Stomach (tissue), 9 donors: ENCODE results near the gene ADCY10. TPM values are rescaled to one million over a fixed set of nuclear protein-coding genes. Genes with fewer than 3 reads are reported as not detected.

Source experiments
- DNase-seq, 2 donors: peaks; one replicate each; pipeline versions ENCODE4 v3.0.0 to v3.0.0-alpha.2; 2013 to 2019
- H3K27ac ChIP-seq, 5 donors: fragments of 200-600 bp in 4 of 5; sonication (generic) in 4 of 5; one replicate each; pipeline ENCODE4 v1.5.1; 2013 to 2019; ENCODE audit warnings: mild to moderate bottlenecking in 1 of 5, moderate library complexity in 1 of 5
- H3K27me3 ChIP-seq, 3 donors: fragments of 200-600 bp; sonication (generic); one replicate each; pipeline ENCODE4 v1.5.1; 2017 to 2019; ENCODE audit warnings: mixed run types in 1 of 3
- H3K36me3 ChIP-seq, 4 donors: fragments of 200-600 bp; sonication (generic); 1 replicate in 3 of 4; 2 replicates in 1 of 4; pipeline ENCODE4 v1.5.1; 2016 to 2019
- H3K4me1 ChIP-seq, 4 donors: fragments of 200-600 bp; sonication (generic); one replicate each; pipeline ENCODE4 v1.5.1; 2016 to 2019
- H3K4me3 ChIP-seq, 4 donors: fragments of 200-600 bp; sonication (generic) in 3 of 4; one replicate each; pipeline ENCODE4 v1.5.1; 2016 to 2019; ENCODE audit warnings: mild to moderate bottlenecking in 1 of 4
- H3K9me3 ChIP-seq, 4 donors: fragments of 200-600 bp; sonication (generic); one replicate each; pipeline ENCODE4 v1.5.1; 2016 to 2019
- CTCF ChIP-seq, 7 experiments: fragments of 450-650 bp in 4 of 7; fragments of 200-600 bp in 3 of 7; sonication (generic) in 3 of 7; IDR thresholded peaks; one replicate each; pipeline ENCODE4 v1.5.1; 2016 to 2019; ENCODE audit warnings: antibody characterized with exemption in 7 of 7, control low read depth in 2 of 7, mild to moderate bottlenecking in 1 of 7
- EP300 ChIP-seq: sonication (generic); formaldehyde crosslinking; IDR thresholded peaks from one replicate; pipeline ENCODE4 v1.6.1; 2017; ENCODE audit warnings: antibody characterized with exemption
- POLR2A ChIP-seq, 4 donors: fragments of 450-650 bp; IDR thresholded peaks; one replicate each; pipeline ENCODE4 v1.6.1; 2016; ENCODE audit warnings: antibody characterized with exemption in 4 of 4, control low read depth in 2 of 4, mild to moderate bottlenecking in 1 of 4, moderate library complexity in 1 of 4
- POLR2AphosphoS5 ChIP-seq, 3 donors: sonication (generic); formaldehyde crosslinking; IDR thresholded peaks; one replicate each; pipeline ENCODE4 v1.6.1; 2016; ENCODE audit warnings: antibody characterized with exemption in 3 of 3
- WGBS, 5 donors: extraction: QIAGEN DNeasy Blood & Tissue Kit in 3 of 5; methylation state at CpG; one replicate each; pipeline versions ENCODE4 v1.1.5 to v1.1.7; 2013 to 2018; 5-methylcytosine and 5-hydroxymethylcytosine counted together
- intact Hi-C: fragments of 100-400 bp; cut with DNase I; formaldehyde crosslinking; loops from one replicate; pipeline ENCODE4 v1.15.1; 2023; ENCODE audit warnings: low total_unique reads
- polyA plus RNA-seq, 3 donors: library from polyadenylated mRNA; stranded (reverse); fragments of 200-250 nt; gene quantifications; one replicate each; pipeline ENCODE4 v1.2.3, GENCODE V29; 2013
- total RNA-seq, 5 donors: library from RNA; depleted of rRNA; stranded (reverse); fragments of >200 nt; gene quantifications; one replicate each; pipeline versions ENCODE4 v1.1.0 to v1.2.3, GENCODE V29; 2014 to 2016
- donor health status: healthy with polysubstance abuse.
- donor health status: Bipolar disorder and iron deficiency.
- donor health status: healthy.

ADCY10 gene
- total and polyA plus RNA-seq, 8 donors = 0.60 TPM; not detected in 7

GRCh38 chr1:167829868-167830267 is 84.1 kb downstream of the ADCY10 start:
- DNase-seq = no peak
- Histone ChIP-seq H3K4me3 (no peak overlapping the region), H3K27me3 (no peaks in the 10 kb centered on the region), H3K9me3 (no peaks in the 10 kb centered on the region), H3K4me1 (no peaks in the 10 kb centered on the region), H3K36me3 (no peaks in the 10 kb centered on the region), H3K27ac (no peak overlapping the region)
- intact Hi-C loops = no loop called here
- TF ChIP-seq POLR2A (IDR thresholded peaks at IDR 0.05) = no peak
- TF ChIP-seq EP300 = no peak
- no peak for TF ChIP-seq CTCF (IDR thresholded peaks at IDR 0.05)
- no peak for TF ChIP-seq POLR2AphosphoS5 (IDR thresholded peaks at IDR 0.05)
- 38 to 59% (median 55%) methylated on average over 2 of the region's 2 CpGs for WGBS, 5 donors

- no peaks in the 10 kb centered on the region for H3K36me3 ChIP-seq
- no peak for DNase-seq
- WGBS, 5 donors = 76 to 84% (median 80%) methylated on average over 4 of the region's 4 CpGs
These were observed 87.8 kb downstream of the ADCY10 start for GRCh38 chr1:167826127-167826526.

GRCh38 chr1:167825419-167826079 is 88.4 kb downstream of the ADCY10 start:
- TF ChIP-seq POLR2A (IDR thresholded peaks at IDR 0.05) = no peak
- no peak for TF ChIP-seq EP300
- TF ChIP-seq POLR2AphosphoS5 (IDR thresholded peaks at IDR 0.05) = no peak
- TF ChIP-seq CTCF (IDR thresholded peaks at IDR 0.05) = no peak
- Histone ChIP-seq H3K36me3 (no peaks in the 10 kb centered on the region), H3K27me3 (no peaks in the 10 kb centered on the region), H3K4me1 (peaks cover 0 to 2% (median 2%) of the 10 kb centered on the region in 4 donors), H3K4me3 (no peak overlapping the region), H3K9me3 (no peaks in the 10 kb centered on the region), H3K27ac (no peak overlapping the region)
- WGBS, 5 donors = 77 to 86% (median 83%) methylated on average over 4 of the region's 4 CpGs
- no peak for DNase-seq
- intact Hi-C loops = no loop called here

More at GRCh38 chr1:167826127-167826526, 87.8 kb downstream of the ADCY10 start:
- no peak for TF ChIP-seq POLR2AphosphoS5 (IDR thresholded peaks at IDR 0.05)
- no peak for TF ChIP-seq POLR2A (IDR thresholded peaks at IDR 0.05)
- no peak for TF ChIP-seq CTCF (IDR thresholded peaks at IDR 0.05)
- no peak for TF ChIP-seq EP300
- Histone ChIP-seq H3K27ac (no peak overlapping the region), H3K27me3 (no peaks in the 10 kb centered on the region), H3K9me3 (no peaks in the 10 kb centered on the region), H3K4me3 (no peak overlapping the region), H3K4me1 (no peaks in the 10 kb centered on the region)
- intact Hi-C loops = no loop called here

GRCh38 chr1:167824163-167824794 is 89.7 kb downstream of the ADCY10 start:
- TF ChIP-seq POLR2AphosphoS5 (IDR thresholded peaks at IDR 0.05) = no peak
- TF ChIP-seq POLR2A (IDR thresholded peaks at IDR 0.05) = no peak
- TF ChIP-seq CTCF (IDR thresholded peaks at IDR 0.05) = no peak
- no peak for TF ChIP-seq EP300
- Histone ChIP-seq H3K9me3 (no peaks in the 10 kb centered on the region), H3K27ac (no peak overlapping the region), H3K4me3 (no peak overlapping the region), H3K36me3 (no peaks in the 10 kb centered on the region), H3K4me1 (peaks cover 6 to 14% (median 13%) of the 10 kb centered on the region in 4 donors), H3K27me3 (no peaks in the 10 kb centered on the region)
- no peak for DNase-seq
- WGBS, 5 donors = 75 to 84% (median 77%) methylated on average over 9 of the region's 9 CpGs
- intact Hi-C loops = no loop called here
